PFSK-1 (cell line): ENCODE results near the gene KCNA1. TPM values are rescaled to one million over a fixed set of nuclear protein-coding genes. Genes with fewer than 3 reads are reported as not detected.

ENCODE experiments used
- FOXP2 ChIP-seq: optimal IDR thresholded peaks from 2 replicates; pipeline ENCODE3; 2011; ENCODE audit warnings: borderline replicate concordance, control low read depth, inconsistent platforms; ENCODE audit not compliant: insufficient read depth; ENCODE audit errors: extremely low read length, extremely low read depth
- POLR2AphosphoS5 ChIP-seq: IDR thresholded peaks from 2 replicates; pipeline ENCODE4 v1.6.1; 2012; ENCODE audit warnings: low read depth, mild to moderate bottlenecking, control low read depth, low read length, moderate library complexity
- REST ChIP-seq, 2 experiments: IDR thresholded peaks; 2 replicates each; pipeline versions ENCODE4 v1.6.1 to v1.8.0; 2011 to 2012; ENCODE audit warnings: low read depth in 2 of 2, low read length in 2 of 2, control low read depth in 1 of 2, inconsistent platforms in 1 of 2, mild to moderate bottlenecking in 1 of 2, moderate library complexity in 1 of 2; ENCODE audit not compliant: insufficient read depth in 1 of 2
- SIN3A ChIP-seq: IDR thresholded peaks from 2 replicates; pipeline ENCODE4 v1.6.1; 2012; ENCODE audit warnings: mild to moderate bottlenecking, low read length, moderate library complexity, borderline replicate concordance; ENCODE audit not compliant: insufficient read depth
- TAF1 ChIP-seq: IDR thresholded peaks from 2 replicates; pipeline ENCODE4 v1.6.1; 2012; ENCODE audit warnings: low read length, control low read depth, borderline replicate concordance; ENCODE audit not compliant: insufficient read depth
- polyA plus RNA-seq: library from polyadenylated mRNA; unstranded; fragments of >200 nt; gene quantifications from one replicate; pipeline ENCODE4 v1.2.1, GENCODE V29; 2012; ENCODE audit warnings: low read depth, missing spikeins; ENCODE audit not compliant: insufficient read length

Gene KCNA1
- not detected for polyA plus RNA-seq

- TF ChIP-seq FOXP2 (no peak), TAF1 (no peak), POLR2AphosphoS5 (no peak), REST (IDR thresholded peaks at IDR 0.05; ENCODE audit: insufficient read depth in 1 of 2, low read depth in 2 of 2, low read length in 2 of 2) (no peak)
These were observed at the start of gene KCNA1 for GRCh38 chr12:4909734-4910501. TSS of gene KCNA1 (plus strand) at chr12:4909905. CDS start at chr12:4911379, 1,474 bp downstream.

- no peak for TF ChIP-seq POLR2AphosphoS5
- TF ChIP-seq SIN3A: no peak
- TF ChIP-seq FOXP2: no peak
- TF ChIP-seq TAF1: no peak
- TF ChIP-seq REST (IDR thresholded peaks at IDR 0.05; ENCODE audit: insufficient read depth in 1 of 2, low read depth in 2 of 2, low read length in 2 of 2): no peak
These were observed 49.0 kb upstream of the KCNA1 start for GRCh38 chr12:4860741-4861140.

GRCh38 chr12:4862809-4863208 lies 46.9 kb upstream of the KCNA1 start:
- no peak for TF ChIP-seq SIN3A
- TF ChIP-seq TAF1: no peak
- no peak for TF ChIP-seq POLR2AphosphoS5
- no peak for TF ChIP-seq REST (IDR thresholded peaks at IDR 0.05; ENCODE audit: insufficient read depth in 1 of 2, low read depth in 2 of 2, low read length in 2 of 2)
- TF ChIP-seq FOXP2: no peak

GRCh38 chr12:4864575-4864974 lies 45.1 kb upstream of the KCNA1 start:
- no peak for TF ChIP-seq POLR2AphosphoS5
- TF ChIP-seq SIN3A: no peak

GRCh38 chr12:4865246-4865645 lies 44.5 kb upstream of the KCNA1 start:
- TF ChIP-seq POLR2AphosphoS5 (no peak), SIN3A (no peak), TAF1 (no peak), FOXP2 (no peak), REST (IDR thresholded peaks at IDR 0.05; ENCODE audit: insufficient read depth in 1 of 2, low read depth in 2 of 2, low read length in 2 of 2) (no peak)
